ENCODE results near the gene SHC4. TPM values are rescaled to one million over a fixed set of nuclear protein-coding genes. Genes with fewer than 3 reads are reported as not detected.

SHC4 gene
- polyA plus RNA-seq, 1 of the 3 experiments (the other 2 are of a cell fraction): 1.6 TPM

GRCh38 chr15:48922046-48922445, 41.7 kb downstream of the SHC4 start:
- Histone ChIP-seq H2AFZ (ENCODE audit: low read depth) (no peak overlapping the region), H3K27me3 (ENCODE audit: insufficient read depth) (no peaks in the 10 kb centered on the region), H3K9me3 (no peaks in the 10 kb centered on the region), H3K9ac (no peak overlapping the region), H4K20me1 (ENCODE audit: insufficient read depth) (no peaks in the 10 kb centered on the region), H3K9me2 (no peaks in the 10 kb centered on the region), H3K4me3 (ENCODE audit: low read depth in 2 of 2, low read length in 1 of 2) (no peak overlapping the region), H3K36me3 (replicated peaks in 1 of 2; ENCODE audit: control insufficient read depth in 1 of 2, insufficient read depth in 2 of 2, low read length in 1 of 2) (no peaks in the 10 kb centered on the region), H3F3A (replicated peaks; ENCODE audit: insufficient read depth) (peaks cover 23% of the 10 kb centered on the region), H3K4me2 (no peak overlapping the region), H3K79me2 (ENCODE audit: insufficient read depth) (no peaks in the 10 kb centered on the region), H3K4me1 (ENCODE audit: control insufficient read depth in 1 of 2, insufficient read depth in 2 of 2, low read depth in 1 of 2, low read length in 1 of 2) (peaks cover 0 to 19% of the 10 kb centered on the region in 2 experiments; a peak in 3 of 4 replicates), H3K27ac (ENCODE audit: low read depth in 2 of 2, low read length in 1 of 2) (no peak overlapping the region)
- no peak for DNase-seq
- TF ChIP-seq RAD21 (IDR thresholded peaks at IDR 0.05; ENCODE audit: low read length) (no peak), GABPA (IDR thresholded peaks at IDR 0.05; ENCODE audit: low read depth) (no peak)
- ChIA-PET POLR2A (no interaction called here), CTCF (no interaction called here)
- 89% methylated on average over 2 of the region's 2 CpGs for WGBS (ENCODE audit: low lambda C conversion rate)

- Histone ChIP-seq H3K9me3 (no peaks in the 10 kb centered on the region), H2AFZ (ENCODE audit: low read depth) (no peak overlapping the region), H3K79me2 (ENCODE audit: insufficient read depth) (no peaks in the 10 kb centered on the region; the same call in 1 of the 2 replicates), H3K27me3 (ENCODE audit: insufficient read depth) (no peaks in the 10 kb centered on the region), H3K27ac (ENCODE audit: low read depth in 2 of 2, low read length in 1 of 2) (no peak overlapping the region), H3K4me1 (ENCODE audit: control insufficient read depth in 1 of 2, insufficient read depth in 2 of 2, low read depth in 1 of 2, low read length in 1 of 2) (no peaks in the 10 kb centered on the region), H3F3A (replicated peaks; ENCODE audit: insufficient read depth) (no peaks in the 10 kb centered on the region), H3K36me3 (replicated peaks in 1 of 2; ENCODE audit: control insufficient read depth in 1 of 2, insufficient read depth in 2 of 2, low read length in 1 of 2) (no peaks in the 10 kb centered on the region), H3K9ac (no peak overlapping the region), H4K20me1 (ENCODE audit: insufficient read depth) (no peaks in the 10 kb centered on the region), H3K9me2 (no peaks in the 10 kb centered on the region), H3K4me2 (no peak overlapping the region), H3K4me3 (ENCODE audit: low read depth in 2 of 2, low read length in 1 of 2) (no peak overlapping the region)
- WGBS (ENCODE audit: low lambda C conversion rate): 65% methylated on average over 3 of the region's 3 CpGs
- DNase-seq: no peak
- TF ChIP-seq RAD21 (IDR thresholded peaks at IDR 0.05; ENCODE audit: low read length) (no peak), RFX5 (IDR thresholded peaks at IDR 0.05; ENCODE audit: low read length) (no peak), NFIC (IDR thresholded peaks at IDR 0.05; ENCODE audit: borderline replicate concordance) (no peak), MEF2A (IDR thresholded peaks at IDR 0.05; ENCODE audit: borderline replicate concordance, low read depth) (no peak), FOXM1 (IDR thresholded peaks at IDR 0.05; ENCODE audit: low read depth) (no peak), GABPA (IDR thresholded peaks at IDR 0.05; ENCODE audit: low read depth) (no peak)
- ChIA-PET CTCF (interaction anchor here (1.5 kb wide), 1 partner anchor 14 kb away, joined by 4 read pairs; no protein-coding TSS in a partner anchor), POLR2A (interaction anchor here (0.7 kb wide), 1 partner anchor 11 kb away, joined by 3 read pairs; no protein-coding TSS in a partner anchor)
Measured at GRCh38 chr15:48916721-48917120, 47.0 kb downstream of the SHC4 start.

DNA sequence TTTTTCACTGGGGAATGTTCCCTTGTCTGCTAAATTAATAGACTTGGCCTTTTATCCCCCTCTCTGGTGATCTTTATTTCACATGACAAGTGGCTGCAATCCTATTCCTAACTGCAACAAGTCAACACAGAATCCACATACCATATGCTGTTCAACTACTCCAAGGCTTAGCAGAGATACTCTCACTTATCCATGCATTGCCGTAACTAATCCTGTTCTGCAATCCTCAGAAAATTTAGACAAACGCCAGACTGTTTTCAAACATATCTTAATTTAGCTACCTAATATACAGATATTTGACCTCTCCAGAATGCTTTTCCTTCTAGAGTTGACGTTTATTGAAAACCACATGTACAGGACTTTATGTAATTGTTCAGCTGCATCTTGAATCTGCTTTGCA, 47.9 kb downstream of the SHC4 start:
- Histone ChIP-seq H3K9me2 (no peaks in the 10 kb centered on the region), H3K4me3 (ENCODE audit: low read depth in 2 of 2, low read length in 1 of 2) (no peak overlapping the region), H4K20me1 (ENCODE audit: insufficient read depth) (no peaks in the 10 kb centered on the region), H3K27me3 (ENCODE audit: insufficient read depth) (no peaks in the 10 kb centered on the region), H3K9me3 (no peaks in the 10 kb centered on the region), H3K4me2 (no peak overlapping the region), H3K9ac (no peak overlapping the region), H3K36me3 (replicated peaks in 1 of 2; ENCODE audit: control insufficient read depth in 1 of 2, insufficient read depth in 2 of 2, low read length in 1 of 2) (no peaks in the 10 kb centered on the region), H3K79me2 (ENCODE audit: insufficient read depth) (no peaks in the 10 kb centered on the region; the same call in 1 of the 2 replicates), H3F3A (replicated peaks; ENCODE audit: insufficient read depth) (no peaks in the 10 kb centered on the region), H3K27ac (ENCODE audit: low read depth in 2 of 2, low read length in 1 of 2) (no peak overlapping the region), H3K4me1 (ENCODE audit: control insufficient read depth in 1 of 2, insufficient read depth in 2 of 2, low read depth in 1 of 2, low read length in 1 of 2) (no peaks in the 10 kb centered on the region), H2AFZ (ENCODE audit: low read depth) (no peak overlapping the region)
- POLR2A ChIA-PET: no interaction called here
- TF ChIP-seq MXI1 (IDR thresholded peaks at IDR 0.05; ENCODE audit: low read depth, low read length) (no peak), SMC3 (IDR thresholded peaks at IDR 0.05; ENCODE audit: low read depth, low read length) (no peak), MEF2A (IDR thresholded peaks at IDR 0.05; ENCODE audit: borderline replicate concordance, low read depth) (no peak), GABPA (IDR thresholded peaks at IDR 0.05; ENCODE audit: low read depth) (no peak), FOSL2 (IDR thresholded peaks at IDR 0.05; ENCODE audit: borderline replicate concordance, low read depth) (no peak), TEAD4 (IDR thresholded peaks at IDR 0.05; ENCODE audit: borderline replicate concordance, insufficient read depth) (no peak), JUND (IDR thresholded peaks at IDR 0.05) (no peak), TAF1 (IDR thresholded peaks at IDR 0.05; ENCODE audit: borderline replicate concordance, low read depth, low read length) (no peak), FOXJ3 (CRISPR knock-in tag; IDR thresholded peaks at IDR 0.05) (no peak), ELF1 (IDR thresholded peaks at IDR 0.05) (no peak), FOXM1 (IDR thresholded peaks at IDR 0.05; ENCODE audit: low read depth) (no peak), TCF12 (IDR thresholded peaks at IDR 0.05) (no peak), MAX (IDR thresholded peaks at IDR 0.05; ENCODE audit: low read depth) (no peak)
- TF ChIP-seq, protein P1, sequence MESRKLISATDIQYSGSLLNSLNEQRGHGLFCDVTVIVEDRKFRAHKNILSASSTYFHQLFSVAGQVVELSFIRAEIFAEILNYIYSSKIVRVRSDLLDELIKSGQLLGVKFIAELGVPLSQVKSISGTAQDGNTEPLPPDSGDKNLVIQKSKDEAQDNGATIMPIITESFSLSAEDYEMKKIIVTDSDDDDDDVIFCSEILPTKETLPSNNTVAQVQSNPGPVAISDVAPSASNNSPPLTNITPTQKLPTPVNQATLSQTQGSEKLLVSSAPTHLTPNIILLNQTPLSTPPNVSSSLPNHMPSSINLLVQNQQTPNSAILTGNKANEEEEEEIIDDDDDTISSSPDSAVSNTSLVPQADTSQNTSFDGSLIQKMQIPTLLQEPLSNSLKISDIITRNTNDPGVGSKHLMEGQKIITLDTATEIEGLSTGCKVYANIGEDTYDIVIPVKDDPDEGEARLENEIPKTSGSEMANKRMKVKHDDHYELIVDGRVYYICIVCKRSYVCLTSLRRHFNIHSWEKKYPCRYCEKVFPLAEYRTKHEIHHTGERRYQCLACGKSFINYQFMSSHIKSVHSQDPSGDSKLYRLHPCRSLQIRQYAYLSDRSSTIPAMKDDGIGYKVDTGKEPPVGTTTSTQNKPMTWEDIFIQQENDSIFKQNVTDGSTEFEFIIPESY (IDR thresholded peaks at IDR 0.05; ENCODE audit: borderline replicate concordance, low read depth): no peak
- TF ChIP-seq, protein P2, sequence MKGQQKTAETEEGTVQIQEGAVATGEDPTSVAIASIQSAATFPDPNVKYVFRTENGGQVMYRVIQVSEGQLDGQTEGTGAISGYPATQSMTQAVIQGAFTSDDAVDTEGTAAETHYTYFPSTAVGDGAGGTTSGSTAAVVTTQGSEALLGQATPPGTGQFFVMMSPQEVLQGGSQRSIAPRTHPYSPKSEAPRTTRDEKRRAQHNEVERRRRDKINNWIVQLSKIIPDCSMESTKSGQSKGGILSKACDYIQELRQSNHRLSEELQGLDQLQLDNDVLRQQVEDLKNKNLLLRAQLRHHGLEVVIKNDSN (IDR thresholded peaks at IDR 0.05; ENCODE audit: borderline replicate concordance, low read depth): no peak
- TF ChIP-seq, protein P3, sequence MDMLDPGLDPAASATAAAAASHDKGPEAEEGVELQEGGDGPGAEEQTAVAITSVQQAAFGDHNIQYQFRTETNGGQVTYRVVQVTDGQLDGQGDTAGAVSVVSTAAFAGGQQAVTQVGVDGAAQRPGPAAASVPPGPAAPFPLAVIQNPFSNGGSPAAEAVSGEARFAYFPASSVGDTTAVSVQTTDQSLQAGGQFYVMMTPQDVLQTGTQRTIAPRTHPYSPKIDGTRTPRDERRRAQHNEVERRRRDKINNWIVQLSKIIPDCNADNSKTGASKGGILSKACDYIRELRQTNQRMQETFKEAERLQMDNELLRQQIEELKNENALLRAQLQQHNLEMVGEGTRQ (IDR thresholded peaks at IDR 0.05; ENCODE audit: borderline replicate concordance, low read depth, low read length): no peak
- 78% methylated on average over 3 of the region's 3 CpGs for WGBS (ENCODE audit: low lambda C conversion rate)
- CTCF ChIA-PET: interaction anchor here (0.9 to 1.5 kb wide), 2 partner anchors 10 to 13 kb away, joined by 3 to 4 read pairs; no protein-coding TSS in a partner anchor
- no peak for DNase-seq
